Neuronal stem cell (in vitro differentiated cells): ENCODE data around the gene WEE1.
"Not testable (repeated sequence)": the region's sequence is repeated elsewhere in the genome, so short reads cannot be mapped to it uniquely, and the experiment has no call there.

Experiments used
- DNase-seq: peaks from one replicate; pipeline ENCODE4 v3.0.0-alpha.2; 2013; ENCODE audit warnings: low spot score
- H2AFZ ChIP-seq: one replicate; pipeline ENCODE4 v1.6.1; 2013; ENCODE audit warnings: mild to moderate bottlenecking, low read length, inconsistent platforms
- H2AK5ac ChIP-seq: 2 replicates; pipeline ENCODE4 v1.6.1; 2013; ENCODE audit warnings: low read depth, mild to moderate bottlenecking, inconsistent platforms, low read length, moderate library complexity, mixed read lengths
- H2BK120ac ChIP-seq: 2 replicates; pipeline ENCODE4 v1.6.1; 2013; ENCODE audit warnings: low read depth, mild to moderate bottlenecking, inconsistent platforms, low read length, moderate library complexity, mixed read lengths
- H2BK12ac ChIP-seq: one replicate; pipeline ENCODE4 v1.6.1; 2013; ENCODE audit warnings: low read length, inconsistent platforms
- H2BK15ac ChIP-seq: 2 replicates; pipeline ENCODE4 v1.6.1; 2013; ENCODE audit warnings: mild to moderate bottlenecking, low read length, inconsistent platforms, mixed read lengths
- H2BK5ac ChIP-seq: one replicate; pipeline ENCODE4 v1.6.1; 2013; ENCODE audit warnings: inconsistent platforms, mild to moderate bottlenecking, low read length, moderate library complexity
- H3K14ac ChIP-seq: one replicate; pipeline ENCODE4 v1.6.1; 2013; ENCODE audit warnings: low read length, inconsistent platforms
- H3K18ac ChIP-seq: 2 replicates; pipeline ENCODE4 v1.6.1; 2013; ENCODE audit warnings: low read length, inconsistent platforms
- H3K23ac ChIP-seq: 2 replicates; pipeline ENCODE4 v1.6.1; 2013; ENCODE audit warnings: low read depth, mild to moderate bottlenecking, mixed read lengths, low read length, inconsistent platforms; ENCODE audit not compliant: poor library complexity
- H3K27ac ChIP-seq: replicated peaks from 3 replicates; pipeline ENCODE4 v1.5.1; 2013; ENCODE audit warnings: low read length, inconsistent platforms
- H3K27me3 ChIP-seq, 3 experiments: 2 replicates each; pipeline ENCODE4 v1.6.1; 2013; ENCODE audit warnings: low read length in 3 of 3, mild to moderate bottlenecking in 2 of 3, inconsistent platforms in 1 of 3, low read depth in 1 of 3, mixed read lengths in 1 of 3, moderate library complexity in 1 of 3; ENCODE audit not compliant: control insufficient read depth in 3 of 3, insufficient read depth in 3 of 3
- H3K36me3 ChIP-seq, 2 donors: replicated peaks in 1 of 2; 2 replicates each; pipeline ENCODE4 v1.6.1; 2013; ENCODE audit warnings: low read length in 2 of 2; ENCODE audit not compliant: control insufficient read depth in 2 of 2, insufficient read depth in 2 of 2
- H3K4ac ChIP-seq: 2 replicates; pipeline ENCODE4 v1.6.1; 2013; ENCODE audit warnings: inconsistent platforms, mild to moderate bottlenecking, low read length, moderate library complexity
- H3K4me1 ChIP-seq, 2 donors: 1 replicate in 1 of 2; 2 replicates in 1 of 2; pipeline ENCODE4 v1.6.1; 2013; ENCODE audit warnings: low read length in 2 of 2, low read depth in 1 of 2; ENCODE audit not compliant: control insufficient read depth in 2 of 2, insufficient read depth in 1 of 2
- H3K4me2 ChIP-seq: one replicate; pipeline ENCODE4 v1.6.1; 2013; ENCODE audit warnings: mild to moderate bottlenecking, low read length, inconsistent platforms; ENCODE audit not compliant: insufficient read depth, poor library complexity, severe bottlenecking
- H3K4me3 ChIP-seq, 2 donors: 2 replicates each; pipeline ENCODE4 v1.5.1; 2013; ENCODE audit warnings: low read length in 2 of 2, mild to moderate bottlenecking in 2 of 2, inconsistent platforms in 1 of 2, moderate library complexity in 1 of 2
- H3K79me1 ChIP-seq: one replicate; pipeline ENCODE4 v1.6.1; 2013; ENCODE audit warnings: low read depth, mild to moderate bottlenecking, inconsistent platforms, low read length, moderate library complexity
- H3K9ac ChIP-seq: one replicate; pipeline ENCODE4 v1.6.1; 2013; ENCODE audit warnings: mild to moderate bottlenecking, low read depth, low read length, inconsistent platforms; ENCODE audit not compliant: poor library complexity
- H3K9me3 ChIP-seq, 2 donors: replicated peaks in 1 of 2; 2 replicates each; pipeline versions ENCODE3 to v1.6.1; 2013; ENCODE audit warnings: low read length in 2 of 2, mild to moderate bottlenecking in 2 of 2, inconsistent platforms in 1 of 2, low read depth in 1 of 2, mixed read lengths in 1 of 2, moderate library complexity in 1 of 2; ENCODE audit not compliant: control insufficient read depth in 2 of 2, insufficient read depth in 1 of 2
- H4K8ac ChIP-seq: one replicate; pipeline ENCODE4 v1.6.1; 2013; ENCODE audit warnings: low read depth, mild to moderate bottlenecking, inconsistent platforms, low read length, moderate library complexity
- H4K91ac ChIP-seq: one replicate; pipeline ENCODE4 v1.6.1; 2013; ENCODE audit warnings: low read length, low read depth, mild to moderate bottlenecking, inconsistent platforms; ENCODE audit not compliant: poor library complexity
- WGBS, 2 donors: extraction: QIAGEN DNeasy Blood & Tissue Kit; methylation state at CpG; one replicate each; pipeline ENCODE4 v1.1.7; 2013; ENCODE audit warnings: missing lambda C conversion rate in 2 of 2, mixed read lengths in 1 of 2; ENCODE audit not compliant: insufficient read length in 2 of 2, insufficient replicate concordance in 1 of 2; ENCODE audit errors: extremely low coverage in 2 of 2; 5-methylcytosine and 5-hydroxymethylcytosine counted together

WEE1 gene

GRCh38 chr11:9538548-9538947, 34.9 kb upstream of the WEE1 start:
- H3K4ac ChIP-seq, result no peak overlapping the region
- H2BK12ac ChIP-seq, result no peak overlapping the region
- H2AK5ac ChIP-seq, result no peak overlapping the region
- H3K4me1 ChIP-seq, result peaks cover 6 to 9% of the 10 kb centered on the region in 2 donors
- no peak overlapping the region for H3K27ac ChIP-seq
- H3K36me3 ChIP-seq, result no peaks in the 10 kb centered on the region
- H3K14ac ChIP-seq, result no peak overlapping the region
- no peak overlapping the region for H3K9ac ChIP-seq
- H3K4me3 ChIP-seq, result no peak overlapping the region
- no peaks in the 10 kb centered on the region for H3K27me3 ChIP-seq
- H4K91ac ChIP-seq, result no peak overlapping the region
- no peaks in the 10 kb centered on the region for H3K9me3 ChIP-seq
- no peak overlapping the region for H2BK5ac ChIP-seq
- H3K23ac ChIP-seq, result no peak overlapping the region
- no CpG with 5 or more reads among the region's 2 CpGs for WGBS, 2 donors
- no peak overlapping the region for H3K18ac ChIP-seq
- H3K4me2 ChIP-seq, result no peak overlapping the region
- H2BK15ac ChIP-seq, result no peak overlapping the region
- no peak for DNase-seq
- no peaks in the 10 kb centered on the region for H3K79me1 ChIP-seq
- no peak overlapping the region for H2AFZ ChIP-seq
- H2BK120ac ChIP-seq, result no peak overlapping the region
- no peak overlapping the region for H4K8ac ChIP-seq

DNA sequence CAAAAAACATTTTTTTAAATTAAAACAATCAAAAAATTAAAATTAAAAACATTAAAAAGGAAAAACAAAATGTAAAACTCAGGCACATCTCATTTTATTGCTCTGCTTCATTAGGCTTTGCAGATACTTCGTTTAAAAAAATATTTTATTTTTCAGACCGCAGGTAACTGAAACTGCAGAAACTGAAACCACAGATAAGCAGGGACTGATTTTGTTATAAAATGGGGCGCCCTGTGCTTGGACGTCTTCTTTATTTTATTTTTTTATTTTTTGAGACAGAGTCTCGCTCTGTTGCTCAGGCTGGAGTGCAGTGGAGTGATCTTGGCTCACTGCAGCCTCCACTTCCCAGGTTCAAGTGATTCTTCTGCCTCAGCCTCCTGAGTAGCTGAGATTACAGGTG, 24.3 kb upstream of the WEE1 start:
- not testable (repeated sequence) for H3K27me3 ChIP-seq, H3K4me1 ChIP-seq, H2AK5ac ChIP-seq, H4K91ac ChIP-seq, H2BK5ac ChIP-seq, H2BK120ac ChIP-seq, H3K9ac ChIP-seq, H2BK12ac ChIP-seq, H3K79me1 ChIP-seq, H3K4ac ChIP-seq, H3K4me2 ChIP-seq, H4K8ac ChIP-seq, H3K9me3 ChIP-seq, H2BK15ac ChIP-seq, H3K4me3 ChIP-seq, H3K23ac ChIP-seq, H3K27ac ChIP-seq, H3K36me3 ChIP-seq, H3K14ac ChIP-seq, H3K18ac ChIP-seq, DNase-seq, H2AFZ ChIP-seq
- WGBS, 2 donors, result no CpG with 5 or more reads among the region's 5 CpGs

GRCh38 chr11:9550191-9550628, 23.3 kb upstream of the WEE1 start:
- no peak overlapping the region for H3K4me2 ChIP-seq
- no CpG with 5 or more reads among the region's 8 CpGs for WGBS, 2 donors
- no peak overlapping the region for H2AK5ac ChIP-seq
- H3K36me3 ChIP-seq, result no peaks in the 10 kb centered on the region
- H3K27ac ChIP-seq, result no peak overlapping the region
- H3K23ac ChIP-seq, result no peak overlapping the region
- H4K91ac ChIP-seq, result no peak overlapping the region
- no peak overlapping the region for H2BK120ac ChIP-seq
- no peak overlapping the region for H3K18ac ChIP-seq
- H2BK5ac ChIP-seq, result no peak overlapping the region
- no peak overlapping the region for H3K4me3 ChIP-seq
- H3K4me1 ChIP-seq, result no peaks in the 10 kb centered on the region
- no peak overlapping the region for H3K14ac ChIP-seq
- no peak overlapping the region for H2BK15ac ChIP-seq
- H3K79me1 ChIP-seq, result no peaks in the 10 kb centered on the region
- peak overlapping the region; percentile 33 for H2AFZ ChIP-seq
- H3K27me3 ChIP-seq, result no peaks in the 10 kb centered on the region
- no peak for DNase-seq
- H3K4ac ChIP-seq, result no peak overlapping the region
- peaks cover 5 to 8% of the 10 kb centered on the region in 2 donors for H3K9me3 ChIP-seq
- no peak overlapping the region for H2BK12ac ChIP-seq
- H3K9ac ChIP-seq, result no peak overlapping the region
- H4K8ac ChIP-seq, result no peak overlapping the region

DNA sequence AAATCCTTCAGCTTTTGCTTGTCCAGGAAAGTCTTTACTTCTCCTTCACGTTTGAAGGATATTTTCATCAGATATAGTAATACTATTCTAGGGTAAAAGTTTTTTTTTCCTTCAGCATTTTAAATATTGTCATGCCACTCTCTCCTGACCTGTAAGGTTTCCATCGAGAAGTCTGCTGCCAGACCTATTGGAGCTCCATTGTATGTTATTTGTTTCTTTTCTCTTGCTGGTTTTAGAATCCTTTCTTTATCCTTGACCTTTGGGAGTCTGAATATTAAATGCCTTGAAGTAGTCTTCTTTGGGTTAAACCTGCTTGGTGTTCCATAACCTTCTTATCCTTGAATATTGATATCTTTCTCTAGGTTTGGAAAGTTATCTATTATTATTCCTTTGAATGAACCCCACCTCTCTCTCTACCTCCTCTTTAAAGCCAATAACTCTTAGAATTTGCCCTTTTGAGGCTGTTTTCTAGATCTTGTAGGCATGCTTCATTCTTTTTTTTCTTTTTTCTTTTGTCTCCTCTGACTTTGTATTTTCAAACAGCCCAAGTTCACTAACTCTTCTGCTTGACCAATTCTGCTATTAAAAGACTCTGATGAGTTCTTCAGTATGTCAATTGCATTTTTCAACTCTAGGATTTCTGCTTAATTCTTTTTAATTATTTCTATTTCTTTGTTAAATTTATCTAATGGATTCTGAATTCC, 12.0 kb upstream of the WEE1 start:
- Histone ChIP-seq H2BK5ac (no peak overlapping the region), H3K27me3 (no peaks in the 10 kb centered on the region), H2BK120ac (no peak overlapping the region), H3K36me3 (no peaks in the 10 kb centered on the region), H3K14ac (no peak overlapping the region), H3K9ac (no peak overlapping the region), H2BK12ac (no peak overlapping the region), H4K8ac (no peak overlapping the region), H4K91ac (no peak overlapping the region), H2AK5ac (no peak overlapping the region), H3K18ac (no peak overlapping the region), H3K27ac (no peak overlapping the region), H3K23ac (no peak overlapping the region), H3K4ac (no peak overlapping the region), H3K4me3 (no peak overlapping the region), H2AFZ (no peak overlapping the region), H3K4me2 (no peak overlapping the region), H3K79me1 (peaks cover 1% of the 10 kb centered on the region), H3K4me1 (peaks cover 7 to 10% of the 10 kb centered on the region in 2 donors), H2BK15ac (no peak overlapping the region), H3K9me3 (peaks cover 3 to 6% of the 10 kb centered on the region in 2 donors)
- WGBS, 2 donors, result no CpG with 5 or more reads among the region's 2 CpGs
- no peak for DNase-seq
